NCI-H774 (cell line): ENCODE measurements around the gene SPOP.
"Not testable (repeated sequence)": the region's sequence is repeated elsewhere in the genome, so short reads cannot be mapped to it uniquely, and the experiment has no call there.

ENCODE experiments used
- DNase-seq: peaks from one replicate; lab custom pipeline; 2025; lab: John Stamatoyannopoulos, UW

SPOP gene

DNA sequence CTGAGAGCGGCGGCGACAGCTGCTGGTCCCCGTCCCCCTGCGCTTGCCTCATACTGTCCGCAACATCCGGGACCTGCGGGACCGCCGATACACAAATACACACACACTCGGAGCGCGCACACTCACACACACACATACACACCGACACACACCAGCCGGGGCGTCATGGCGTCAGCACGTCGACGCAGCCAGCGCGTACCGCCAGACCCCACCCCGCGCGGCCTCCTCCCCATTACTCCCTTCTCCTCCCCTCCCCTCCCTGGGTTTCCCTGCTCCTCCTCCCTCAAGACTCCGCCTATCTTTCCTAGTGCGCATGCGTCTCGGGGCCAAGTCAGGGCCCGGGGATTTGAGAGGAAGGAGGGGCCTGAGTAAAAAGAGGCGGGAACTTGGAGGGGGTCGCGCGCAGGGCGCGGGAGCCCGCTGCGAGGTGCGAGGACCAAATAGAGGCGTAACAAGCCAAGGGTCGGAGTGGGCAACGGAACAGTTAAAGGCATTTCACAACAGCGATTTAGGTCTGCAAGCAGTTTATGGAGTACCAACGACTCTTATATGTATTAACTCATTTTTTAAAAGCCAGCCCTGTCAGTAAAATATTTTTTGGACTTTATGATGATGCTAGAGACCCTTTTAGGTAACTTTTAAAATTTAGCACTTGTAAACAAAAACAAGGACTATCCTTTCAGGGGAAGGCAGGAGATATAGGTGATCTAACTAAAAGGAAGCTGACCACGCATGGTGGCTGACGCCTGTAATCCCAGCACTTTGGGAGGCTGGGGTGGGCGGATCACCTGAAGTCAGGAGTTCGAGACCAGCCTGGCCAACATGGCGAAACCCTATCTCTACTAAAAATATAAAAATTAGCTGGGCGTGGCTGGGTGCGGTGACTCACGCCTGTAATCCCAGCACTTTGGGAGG is at the start of gene SPOP:
TSS of gene SPOP (minus strand) at position 165 of the 915 bp plus-strand sequence. CDS start 55,287 bp downstream, outside the sequence.
- peak; percentile 100 for DNase-seq

- DNase-seq: no peak
Measured at GRCh38 chr17:49727380-49727779, 49.5 kb upstream of the SPOP start.

DNA sequence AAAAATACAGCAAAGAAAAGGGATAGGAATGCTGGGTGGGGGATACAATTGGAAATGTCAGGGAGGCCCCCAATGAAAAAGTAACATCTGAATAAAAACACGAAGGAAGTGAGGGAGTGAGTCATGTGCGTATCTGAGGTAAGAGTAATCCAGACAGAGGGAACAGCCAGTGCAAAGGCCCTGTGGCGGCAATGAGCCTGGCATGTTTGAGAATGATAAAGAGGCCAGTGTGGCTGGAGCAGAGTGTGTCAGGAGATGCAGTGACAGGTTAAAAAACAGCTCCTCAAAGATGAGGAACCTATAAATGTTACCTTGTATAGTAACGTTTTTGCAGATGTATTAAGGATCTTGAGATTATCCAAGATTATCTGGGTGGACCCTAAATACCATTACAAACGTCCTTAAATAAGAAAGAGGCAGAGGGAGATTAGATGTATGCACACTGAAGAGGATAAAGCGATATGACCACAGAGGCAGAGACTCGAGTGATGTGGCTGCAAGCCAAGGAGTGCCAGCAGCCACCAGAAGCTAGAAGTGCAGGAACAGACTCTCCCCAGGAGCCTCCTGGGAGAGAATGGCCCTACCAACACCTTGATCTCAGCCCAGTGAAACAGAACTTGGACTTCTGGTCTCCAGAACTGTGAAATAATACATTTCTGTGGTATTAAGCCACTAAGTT is 47.7 kb upstream of the SPOP start:
- DNase-seq: no peak

DNA sequence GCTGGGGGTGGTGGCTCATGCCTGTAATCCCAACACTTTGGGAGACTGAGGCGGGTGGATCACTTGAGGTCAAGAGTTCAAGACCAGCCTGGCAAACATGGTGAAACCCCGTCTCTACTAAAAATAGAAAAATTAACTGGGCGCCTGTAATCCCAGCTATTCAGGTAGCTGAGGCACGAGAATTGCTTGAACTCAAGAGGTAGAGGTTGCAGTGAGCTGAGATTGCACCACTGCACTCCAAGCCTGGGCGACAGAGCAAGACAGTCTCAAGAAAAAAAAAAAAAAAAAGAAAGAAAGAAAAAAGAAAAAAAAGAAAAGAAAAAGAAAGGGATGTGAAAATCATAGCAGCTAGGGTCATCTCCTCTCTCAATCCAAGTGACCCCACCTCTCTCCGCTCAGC is 46.7 kb upstream of the SPOP start:
- not testable (repeated sequence) for DNase-seq

GRCh38 chr17:49723423-49723822 is 45.5 kb upstream of the SPOP start:
- no peak for DNase-seq

DNA sequence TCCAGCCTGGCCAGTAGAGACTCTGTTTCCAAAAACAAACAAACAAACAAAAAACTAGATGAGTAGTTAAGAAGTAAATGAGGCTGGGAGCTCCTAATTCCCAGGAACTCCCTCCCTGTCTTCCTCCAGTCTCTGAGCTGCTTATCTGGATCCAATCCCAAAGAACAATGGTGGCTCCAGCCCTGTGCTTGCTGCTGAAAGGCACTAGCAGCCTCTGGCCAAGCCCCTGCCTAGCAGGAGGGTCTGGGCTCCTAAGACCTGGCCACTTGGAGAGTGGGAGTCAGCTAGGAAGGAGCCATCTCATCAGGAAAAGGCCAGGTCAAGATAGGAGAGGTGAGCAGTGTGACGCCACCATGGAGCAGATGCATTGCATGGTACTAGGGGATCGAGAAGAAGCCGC is 44.2 kb upstream of the SPOP start:
- no peak for DNase-seq

- DNase-seq: no peak
Measured at GRCh38 chr17:49717371-49717861, 39.5 kb upstream of the SPOP start.

- DNase-seq: no peak
Measured at GRCh38 chr17:49716668-49717364, 38.9 kb upstream of the SPOP start.

DNA sequence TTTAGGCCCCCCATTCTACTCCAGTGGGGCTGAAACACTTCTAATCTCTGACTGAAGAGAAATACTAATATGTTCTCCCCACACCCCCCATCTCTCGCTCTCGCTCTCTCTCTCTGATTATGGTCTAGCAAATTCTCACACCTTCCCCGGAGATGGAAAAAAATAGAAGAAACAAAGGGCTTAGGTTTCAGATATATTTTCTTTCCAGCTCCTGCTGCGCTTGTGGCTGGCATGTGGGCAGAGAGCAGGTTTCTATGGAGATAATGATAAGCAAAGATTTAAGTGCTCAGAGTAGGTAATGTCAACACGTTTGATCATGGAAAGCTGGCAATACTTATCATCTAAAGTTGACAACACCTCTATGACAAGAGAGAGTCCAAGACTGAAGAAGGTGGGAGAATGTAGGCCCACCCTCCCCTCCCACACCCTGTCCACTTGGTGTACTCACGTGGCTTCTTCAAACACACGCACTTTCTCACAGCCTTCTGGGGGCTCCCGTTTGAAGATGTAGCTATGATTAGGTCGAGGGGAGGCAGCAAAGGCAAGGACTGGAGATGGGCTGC is 37.9 kb upstream of the SPOP start:
- no peak for DNase-seq

- DNase-seq: no peak
Measured at GRCh38 chr17:49715216-49715615, 37.3 kb upstream of the SPOP start.

DNA sequence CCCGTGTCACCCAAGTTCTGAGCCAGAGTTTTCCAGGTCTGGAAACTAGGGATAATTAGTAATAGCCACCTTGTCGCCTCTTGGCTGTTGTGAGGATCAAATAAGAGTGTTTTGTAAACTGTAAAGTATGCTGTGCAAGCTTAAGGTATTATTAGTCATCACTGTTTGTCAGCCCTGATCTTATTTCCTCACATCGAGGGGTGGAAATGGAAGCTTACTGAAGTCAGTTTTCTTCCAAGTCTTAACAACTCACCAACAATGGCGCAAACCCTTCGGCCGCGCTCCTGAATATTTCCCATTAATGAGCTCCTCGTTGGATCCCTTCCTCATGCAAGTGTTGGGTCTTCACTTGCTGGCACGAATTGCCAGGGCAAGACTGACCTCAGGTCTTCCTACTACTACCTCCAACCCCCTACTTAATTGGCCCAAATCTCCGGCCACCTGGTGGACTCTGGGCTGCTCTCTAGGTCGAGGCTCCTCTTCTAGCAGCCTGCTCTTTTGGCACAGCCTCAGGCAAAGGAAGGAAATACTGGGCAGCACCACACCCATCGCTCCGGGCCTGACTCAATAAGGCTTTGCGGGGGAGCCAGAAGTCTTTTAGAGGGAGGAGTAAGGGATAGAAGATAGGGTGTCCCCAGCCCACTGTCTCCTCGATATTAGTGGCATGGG is 30.8 kb upstream of the SPOP start:
- DNase-seq: no peak

- DNase-seq: peak; percentile 99
Measured at GRCh38 chr17:49707608-49708514, 30.0 kb upstream of the SPOP start, which contains the start of gene SLC35B1. Gene SLC35B1, minus strand, starts transcription at chr17:49707964. Its CDS starts 131 bp downstream, at chr17:49707833.

GRCh38 chr17:49707246-49707607 is 29.3 kb upstream of the SPOP start:
- no peak for DNase-seq

- DNase-seq: no peak
Measured at GRCh38 chr17:49705254-49705653, 27.4 kb upstream of the SPOP start.

- no peak for DNase-seq
Measured at GRCh38 chr17:49703557-49704277, 25.8 kb upstream of the SPOP start.

- no peak for DNase-seq
Measured at GRCh38 chr17:49700960-49701359, 23.1 kb upstream of the SPOP start.

- DNase-seq: no peak
Measured at GRCh38 chr17:49699966-49700575, 22.2 kb upstream of the SPOP start.

DNA sequence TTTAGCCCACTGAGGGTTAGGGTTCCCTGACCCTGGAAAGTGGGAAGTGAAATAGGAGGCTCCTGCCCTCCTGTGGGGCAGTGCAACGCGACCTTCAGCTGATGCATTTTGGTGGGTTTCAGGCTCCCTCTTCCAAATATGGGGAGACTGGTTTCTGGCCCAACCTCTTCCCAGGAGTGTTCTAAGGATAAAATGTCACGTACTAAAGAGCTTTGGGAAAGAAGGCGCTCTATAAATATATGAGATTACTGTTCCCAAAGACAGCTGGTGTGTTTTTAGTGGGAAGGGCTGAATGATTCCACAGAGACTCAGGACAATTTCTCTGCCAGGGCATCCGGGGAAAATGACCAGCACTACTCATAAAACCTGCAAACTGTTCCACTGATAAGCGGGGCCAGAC is 20.1 kb upstream of the SPOP start:
- DNase-seq: no peak

GRCh38 chr17:49696233-49696761 is 18.4 kb upstream of the SPOP start:
- DNase-seq: no peak
